HG03066 (cell line): Measurements from ENCODE around the gene FMO5.

Source experiments
- ATAC-seq: cut with Tn5 transposase; IDR thresholded peaks from one replicate; pipeline ENCODE4 v1.9.1; 2021; ENCODE audit warnings: low read depth; ENCODE audit not compliant: unreplicated experiment

The FMO5 gene

GRCh38 chr1:147225193-147225730, at the start of gene FMO5:
FMO5 (minus strand) TSS chr1:147225339; CDS start chr1:147225029, 310 bp downstream.
- peak; percentile 72 for ATAC-seq

GRCh38 chr1:147273409-147274336, 48.5 kb upstream of the FMO5 start:
- ATAC-seq, result no peak

GRCh38 chr1:147272042-147272441, 46.9 kb upstream of the FMO5 start:
- ATAC-seq, result no peak

GRCh38 chr1:147270721-147271120, 45.6 kb upstream of the FMO5 start:
- ATAC-seq, result no peak

- no peak for ATAC-seq
Measured at GRCh38 chr1:147267711-147268110, 42.6 kb upstream of the FMO5 start.

- no peak for ATAC-seq
Measured at GRCh38 chr1:147266381-147266780, 41.2 kb upstream of the FMO5 start.

GRCh38 chr1:147264158-147264768, 39.1 kb upstream of the FMO5 start:
- ATAC-seq, result no peak

GRCh38 chr1:147260956-147261355, 35.8 kb upstream of the FMO5 start:
- no peak for ATAC-seq

GRCh38 chr1:147252540-147252939, 27.4 kb upstream of the FMO5 start:
- no peak for ATAC-seq

GRCh38 chr1:147247656-147248238, 22.6 kb upstream of the FMO5 start:
- no peak for ATAC-seq

GRCh38 chr1:147246910-147247655, 21.9 kb upstream of the FMO5 start:
- no peak for ATAC-seq

- ATAC-seq, result no peak
Measured at GRCh38 chr1:147246044-147246690, 21.0 kb upstream of the FMO5 start.

GRCh38 chr1:147245586-147246021, 20.5 kb upstream of the FMO5 start:
- no peak for ATAC-seq

- no peak for ATAC-seq
Measured at GRCh38 chr1:147245129-147245528, 20.0 kb upstream of the FMO5 start.

- no peak for ATAC-seq
Measured at GRCh38 chr1:147243841-147244240, 18.7 kb upstream of the FMO5 start.

GRCh38 chr1:147243228-147243685, 18.1 kb upstream of the FMO5 start:
- ATAC-seq, result peak; percentile 25

GRCh38 chr1:147242449-147243227, 17.5 kb upstream of the FMO5 start, which contains the start of gene CHD1L:
CHD1L (plus strand) TSS chr1:147242684; CDS start chr1:147242704, 20 bp downstream.
- ATAC-seq, result peak; percentile 82

GRCh38 chr1:147241934-147242448, 16.9 kb upstream of the FMO5 start:
- ATAC-seq, result no peak
